ENCODE measurements around the gene POLR3K. TPM values are rescaled to one million over a fixed set of nuclear protein-coding genes. Genes with fewer than 3 reads are reported as not detected.

The POLR3K gene
- total and polyA plus RNA-seq, 2 donors (not counting 1 experiment from before 2014, with no cell fraction given) = 3.3 to 12.9 TPM

GRCh38 chr16:78444-79150, 25.2 kb upstream of the POLR3K start:
- H2AFZ ChIP-seq (ENCODE audit: low read length) = no peak overlapping the region
- no peaks in the 10 kb centered on the region for H4K20me1 ChIP-seq (ENCODE audit: control insufficient read depth, extremely low read depth, insufficient read depth, low read length)
- peaks cover 22% of the 10 kb centered on the region for H3K36me3 ChIP-seq (ENCODE audit: control insufficient read depth, insufficient read depth, low read length)
- H3K9ac ChIP-seq (ENCODE audit: insufficient read depth, low read length) = peak overlapping the region; percentile 91
- DNase-seq (ENCODE audit: low read depth in 2 of 2) = peak; percentile 58 to 59
- H3K4me3 ChIP-seq (replicated peaks in 1 of 4; ENCODE audit: control extremely low read depth in 1 of 4, insufficient read depth in 1 of 4, low read depth in 3 of 4, low read length in 4 of 4) = peak overlapping the region; percentile 61 to 73 (median 68)
- peaks cover 36% of the 10 kb centered on the region for H3K4me1 ChIP-seq (ENCODE audit: control insufficient read depth, extremely low read depth, insufficient read depth, low read length)
- H3K79me2 ChIP-seq (ENCODE audit: control insufficient read depth, insufficient read depth, low read length) = peaks cover 29% of the 10 kb centered on the region
- H3K9me3 ChIP-seq (ENCODE audit: control insufficient read depth, insufficient read depth, low read depth, low read length) = no peaks in the 10 kb centered on the region
- no peak for TF ChIP-seq EZH2 (IDR thresholded peaks at IDR 0.05; ENCODE audit: low read length, missing control alignments)
- TF ChIP-seq CTCF (conservative IDR thresholded peaks at IDR 0.05 in 1 of 2, IDR thresholded peaks at IDR 0.05 in 1 of 2; ENCODE audit: low read depth in 1 of 2, low read length in 2 of 2) = no peak
- peak overlapping the region; percentile 99 for H3K4me2 ChIP-seq (ENCODE audit: extremely low read depth, insufficient read depth, low read length)
- H3K27ac ChIP-seq (ENCODE audit: insufficient read depth, low read length) = peak overlapping the region; percentile 96
- no peaks in the 10 kb centered on the region for H3K27me3 ChIP-seq (ENCODE audit: control insufficient read depth, insufficient read depth, low read length)

GRCh38 chr16:77807-78443, 24.5 kb upstream of the POLR3K start, which contains the start of gene MPG:
TSS of gene MPG (plus strand) at chr16:78225. CDS start at chr16:78310, 85 bp downstream.
- Histone ChIP-seq H4K20me1 (ENCODE audit: control insufficient read depth, extremely low read depth, insufficient read depth, low read length) (no peaks in the 10 kb centered on the region), H3K36me3 (ENCODE audit: control insufficient read depth, insufficient read depth, low read length) (peaks cover 18% of the 10 kb centered on the region), H3K27me3 (ENCODE audit: control insufficient read depth, insufficient read depth, low read length) (no peaks in the 10 kb centered on the region), H3K9ac (ENCODE audit: insufficient read depth, low read length) (peak within 1 kb of the TSS; percentile 91), H2AFZ (ENCODE audit: low read length) (no peak within 1 kb of the TSS), H3K79me2 (ENCODE audit: control insufficient read depth, insufficient read depth, low read length) (peaks cover 29% of the 10 kb centered on the region), H3K9me3 (ENCODE audit: control insufficient read depth, insufficient read depth, low read depth, low read length) (no peaks in the 10 kb centered on the region), H3K4me3 (replicated peaks in 1 of 4; ENCODE audit: control extremely low read depth in 1 of 4, insufficient read depth in 1 of 4, low read depth in 3 of 4, low read length in 4 of 4) (peak within 1 kb of the TSS; percentile 61 to 73 (median 68)), H3K4me1 (ENCODE audit: control insufficient read depth, extremely low read depth, insufficient read depth, low read length) (peaks cover 35% of the 10 kb centered on the region), H3K4me2 (ENCODE audit: extremely low read depth, insufficient read depth, low read length) (peak within 1 kb of the TSS; percentile 99), H3K27ac (ENCODE audit: insufficient read depth, low read length) (peak within 1 kb of the TSS; percentile 96)
- DNase-seq (ENCODE audit: low read depth in 2 of 2) = peak; percentile 68 to 69
- TF ChIP-seq CTCF (conservative IDR thresholded peaks at IDR 0.05 in 1 of 2, IDR thresholded peaks at IDR 0.05 in 1 of 2; ENCODE audit: low read depth in 1 of 2, low read length in 2 of 2) = no peak
- no peak for TF ChIP-seq EZH2 (IDR thresholded peaks at IDR 0.05; ENCODE audit: low read length, missing control alignments)

GRCh38 chr16:77273-77806, 23.9 kb upstream of the POLR3K start:
- peak; percentile 58 to 73 for DNase-seq (ENCODE audit: low read depth in 2 of 2)
- H2AFZ ChIP-seq (ENCODE audit: low read length) = no peak overlapping the region
- peaks cover 39% of the 10 kb centered on the region for H3K4me1 ChIP-seq (ENCODE audit: control insufficient read depth, extremely low read depth, insufficient read depth, low read length)

More at GRCh38 chr16:77273-77806, 23.9 kb upstream of the POLR3K start:
- TF ChIP-seq EZH2 (IDR thresholded peaks at IDR 0.05; ENCODE audit: low read length, missing control alignments) (no peak), CTCF (conservative IDR thresholded peaks at IDR 0.05 in 1 of 2, IDR thresholded peaks at IDR 0.05 in 1 of 2; ENCODE audit: low read depth in 1 of 2, low read length in 2 of 2) (no peak)
- Histone ChIP-seq H3K79me2 (ENCODE audit: control insufficient read depth, insufficient read depth, low read length) (peaks cover 27% of the 10 kb centered on the region), H3K9ac (ENCODE audit: insufficient read depth, low read length) (peak overlapping the region; percentile 91), H3K27me3 (ENCODE audit: control insufficient read depth, insufficient read depth, low read length) (no peaks in the 10 kb centered on the region), H3K4me3 (replicated peaks in 1 of 4; ENCODE audit: control extremely low read depth in 1 of 4, insufficient read depth in 1 of 4, low read depth in 3 of 4, low read length in 4 of 4) (peak overlapping the region; percentile 26 to 73 (median 51)), H3K36me3 (ENCODE audit: control insufficient read depth, insufficient read depth, low read length) (peaks cover 13% of the 10 kb centered on the region), H3K27ac (ENCODE audit: insufficient read depth, low read length) (peak overlapping the region; percentile 96), H4K20me1 (ENCODE audit: control insufficient read depth, extremely low read depth, insufficient read depth, low read length) (no peaks in the 10 kb centered on the region), H3K4me2 (ENCODE audit: extremely low read depth, insufficient read depth, low read length) (peak overlapping the region; percentile 44), H3K9me3 (ENCODE audit: control insufficient read depth, insufficient read depth, low read depth, low read length) (no peaks in the 10 kb centered on the region)

Measured in fibroblast of lung (primary cell).